HG02642 (cell line): Measurements from ENCODE around the gene SOX12.
"Not testable (repeated sequence)": the region's sequence is repeated elsewhere in the genome, so short reads cannot be mapped to it uniquely, and the experiment has no call there.

Experiments
- ATAC-seq: cut with Tn5 transposase; IDR thresholded peaks from one replicate; pipeline ENCODE4 v1.9.1; 2021; ENCODE audit warnings: mild to moderate bottlenecking; ENCODE audit not compliant: unreplicated experiment, poor library complexity

SOX12 gene

DNA sequence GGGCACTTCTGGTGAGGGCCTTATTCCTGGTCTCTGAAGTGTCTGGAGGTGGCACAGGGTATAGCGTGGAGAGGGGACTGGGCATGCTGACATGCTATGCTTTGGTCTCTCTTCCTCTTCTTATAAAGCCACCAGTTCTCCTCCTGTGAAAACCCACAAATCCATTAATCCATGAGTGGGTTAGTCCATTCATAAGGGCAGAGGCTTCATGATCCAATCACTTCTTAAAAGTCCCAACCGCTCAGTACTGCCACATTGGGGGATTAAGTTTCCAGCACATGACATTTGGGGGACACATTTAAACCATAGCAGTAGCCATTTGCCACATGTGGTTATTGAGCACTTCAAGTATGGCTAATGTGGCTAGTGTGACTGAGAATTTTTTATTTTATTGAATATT lies 51.4 kb downstream of the SOX12 start:
- ATAC-seq: no peak

DNA sequence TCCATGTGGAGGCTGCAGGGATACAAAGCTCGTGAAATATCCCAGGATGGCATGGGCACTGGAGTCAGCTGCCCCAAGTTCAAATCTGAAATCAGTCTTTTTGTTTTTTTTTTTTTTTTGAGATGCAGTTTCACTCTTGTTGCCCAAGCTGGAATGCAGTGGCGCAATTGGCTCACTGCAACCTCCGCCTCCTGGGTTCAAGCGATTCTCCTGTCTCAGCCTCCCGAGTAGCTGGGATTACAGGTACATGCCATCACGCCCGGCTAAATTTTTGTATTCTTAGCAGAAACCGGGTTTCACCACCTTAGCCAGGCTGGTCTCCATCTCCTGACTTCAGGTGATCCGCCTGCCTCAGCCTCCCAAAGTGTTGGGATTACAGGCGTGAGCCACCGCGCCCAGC lies 52.2 kb downstream of the SOX12 start:
- not testable (repeated sequence) for ATAC-seq

DNA sequence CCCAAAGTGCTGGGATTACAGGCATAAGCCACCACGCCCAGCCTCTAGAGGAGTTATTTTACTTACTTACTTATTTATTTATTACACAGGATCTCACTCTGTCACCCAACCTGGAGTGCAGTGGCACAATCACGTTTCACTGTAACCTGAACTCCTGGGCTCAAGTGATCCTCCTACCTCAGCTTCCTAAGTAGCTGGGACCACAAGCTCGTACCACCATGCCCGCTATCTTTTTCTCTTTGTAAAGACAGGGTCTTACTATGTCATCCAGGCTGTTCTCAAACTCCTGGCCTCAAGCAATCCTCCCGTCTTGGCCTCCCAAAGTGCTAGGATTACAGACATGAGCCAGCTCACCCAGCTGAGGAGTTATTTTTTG lies 53.6 kb downstream of the SOX12 start:
- no peak for ATAC-seq
